Measurements from ENCODE around the gene ASPG.

ASPG gene

GRCh38 chr14:104120281-104120741 lies 34.8 kb downstream of the ASPG start:
- H3K4me3 ChIP-seq (replicated peaks in 1 of 2; ENCODE audit: low read depth in 2 of 2, low read length in 2 of 2), result no peak overlapping the region
- no peak for TF ChIP-seq CTCF (IDR thresholded peaks at IDR 0.05; ENCODE audit: low read depth, low read length)
- DNase-seq (ENCODE audit: low read depth in 2 of 2), result no peak

GRCh38 chr14:104121142-104121541 lies 35.6 kb downstream of the ASPG start:
- no peak for DNase-seq (ENCODE audit: low read depth in 2 of 2)
- TF ChIP-seq CTCF (IDR thresholded peaks at IDR 0.05; ENCODE audit: low read depth, low read length), result no peak
- H3K4me3 ChIP-seq (replicated peaks in 1 of 2; ENCODE audit: low read depth in 2 of 2, low read length in 2 of 2), result no peak overlapping the region

- no peak for DNase-seq (ENCODE audit: low read depth in 2 of 2)
- no peak overlapping the region for H3K4me3 ChIP-seq (replicated peaks in 1 of 2; ENCODE audit: low read depth in 2 of 2, low read length in 2 of 2)
- no peak for TF ChIP-seq CTCF (IDR thresholded peaks at IDR 0.05; ENCODE audit: low read depth, low read length)
Observed at GRCh38 chr14:104123879-104124278, 38.4 kb downstream of the ASPG start.

- TF ChIP-seq CTCF (IDR thresholded peaks at IDR 0.05; ENCODE audit: low read depth, low read length), result no peak
- no peak for DNase-seq (ENCODE audit: low read depth in 2 of 2)
- H3K4me3 ChIP-seq (replicated peaks in 1 of 2; ENCODE audit: low read depth in 2 of 2, low read length in 2 of 2), result no peak overlapping the region
Observed at GRCh38 chr14:104125011-104125410, 39.5 kb downstream of the ASPG start.

GRCh38 chr14:104126753-104127152 lies 41.3 kb downstream of the ASPG start:
- no peak overlapping the region for H3K4me3 ChIP-seq (replicated peaks in 1 of 2; ENCODE audit: low read depth in 2 of 2, low read length in 2 of 2)
- no peak for DNase-seq (ENCODE audit: low read depth in 2 of 2)
- no peak for TF ChIP-seq CTCF (IDR thresholded peaks at IDR 0.05; ENCODE audit: low read depth, low read length)

- no peak for DNase-seq (ENCODE audit: low read depth in 2 of 2)
- H3K4me3 ChIP-seq (replicated peaks in 1 of 2; ENCODE audit: low read depth in 2 of 2, low read length in 2 of 2), result no peak overlapping the region
- no peak for TF ChIP-seq CTCF (IDR thresholded peaks at IDR 0.05; ENCODE audit: low read depth, low read length)
Observed at GRCh38 chr14:104128981-104129380, 43.5 kb downstream of the ASPG start.

- DNase-seq (ENCODE audit: low read depth in 2 of 2), result no peak
- no peak overlapping the region for H3K4me3 ChIP-seq (replicated peaks in 1 of 2; ENCODE audit: low read depth in 2 of 2, low read length in 2 of 2)
- TF ChIP-seq CTCF (IDR thresholded peaks at IDR 0.05; ENCODE audit: low read depth, low read length), result no peak
Observed at GRCh38 chr14:104129556-104129955, 44.1 kb downstream of the ASPG start.

Data from cardiac fibroblast (primary cell).